Stimulated activated naive CD4-positive, alpha-beta T cell (primary cell): ENCODE measurements around the gene PSMD13.
A peak's percentile ranks its signal among the peaks of the same experiment; 100 is the strongest.

ENCODE experiments used
- DNase-seq, 6 experiments: peaks; one replicate each; lab custom pipeline; 2025; lab: John Stamatoyannopoulos, UW

The PSMD13 gene

GRCh38 chr11:272931-273198, 36.1 kb downstream of the PSMD13 start:
- DNase-seq, result no peak

- no peak for DNase-seq
Measured at GRCh38 chr11:276219-276618, 39.4 kb downstream of the PSMD13 start.

- DNase-seq, result no peak
Measured at GRCh38 chr11:278001-278951, 41.5 kb downstream of the PSMD13 start, which contains the start of gene NLRP6. Gene NLRP6, plus strand, starts transcription at chr11:278407. Its CDS starts 163 bp downstream, at chr11:278570.

- peak in 2 of 6 experiments; percentile 31 to 53 for DNase-seq
Measured at GRCh38 chr11:279040-279965, 42.5 kb downstream of the PSMD13 start.

GRCh38 chr11:279966-280705, 43.4 kb downstream of the PSMD13 start:
- peak in 4 of 6 experiments; percentile 40 to 56 (median 47) for DNase-seq

- peak in 4 of 6 experiments; percentile 27 to 78 (median 54) for DNase-seq
Measured at GRCh38 chr11:280706-281485, 44.1 kb downstream of the PSMD13 start.

- peak in 2 of 6 experiments; percentile 55 to 69 for DNase-seq
Measured at GRCh38 chr11:281486-282161, 44.8 kb downstream of the PSMD13 start.

- no peak for DNase-seq
Measured at GRCh38 chr11:282171-282570, 45.4 kb downstream of the PSMD13 start.

- no peak for DNase-seq
Measured at GRCh38 chr11:282630-283360, 46.0 kb downstream of the PSMD13 start.

- DNase-seq, result no peak
Measured at GRCh38 chr11:283405-284104, 46.8 kb downstream of the PSMD13 start.

- no peak for DNase-seq
Measured at GRCh38 chr11:284105-285020, 47.6 kb downstream of the PSMD13 start.

GRCh38 chr11:285021-285893, 48.5 kb downstream of the PSMD13 start:
- no peak for DNase-seq

GRCh38 chr11:285894-286220, 49.1 kb downstream of the PSMD13 start:
- DNase-seq, result no peak

- peak; percentile 78 to 88 (median 83) for DNase-seq
Measured at GRCh38 chr11:286977-287820, 50.4 kb downstream of the PSMD13 start.

- peak in 3 of 6 experiments; percentile 81 to 83 (median 83) for DNase-seq
Measured at GRCh38 chr11:287821-288477, 51.2 kb downstream of the PSMD13 start.
